Stomach (tissue), 9 donors: ENCODE results near the gene AUTS2. TPM values are rescaled to one million over a fixed set of nuclear protein-coding genes. Genes with fewer than 3 reads are reported as not detected.
A peak's percentile ranks its signal among the peaks of the same experiment; 100 is the strongest.

Experiments used
- DNase-seq, 2 donors: peaks; one replicate each; pipeline versions ENCODE4 v3.0.0 to v3.0.0-alpha.2; 2013 to 2019
- H3K27ac ChIP-seq, 5 donors: fragments of 200-600 bp in 4 of 5; sonication (generic) in 4 of 5; one replicate each; pipeline ENCODE4 v1.5.1; 2013 to 2019; ENCODE audit warnings: mild to moderate bottlenecking in 1 of 5, moderate library complexity in 1 of 5
- H3K27me3 ChIP-seq, 3 donors: fragments of 200-600 bp; sonication (generic); one replicate each; pipeline ENCODE4 v1.5.1; 2017 to 2019; ENCODE audit warnings: mixed run types in 1 of 3
- H3K36me3 ChIP-seq, 4 donors: fragments of 200-600 bp; sonication (generic); 1 replicate in 3 of 4; 2 replicates in 1 of 4; pipeline ENCODE4 v1.5.1; 2016 to 2019
- H3K4me1 ChIP-seq, 4 donors: fragments of 200-600 bp; sonication (generic); one replicate each; pipeline ENCODE4 v1.5.1; 2016 to 2019
- H3K4me3 ChIP-seq, 4 donors: fragments of 200-600 bp; sonication (generic) in 3 of 4; one replicate each; pipeline ENCODE4 v1.5.1; 2016 to 2019; ENCODE audit warnings: mild to moderate bottlenecking in 1 of 4
- H3K9me3 ChIP-seq, 4 donors: fragments of 200-600 bp; sonication (generic); one replicate each; pipeline ENCODE4 v1.5.1; 2016 to 2019
- EP300 ChIP-seq: sonication (generic); formaldehyde crosslinking; IDR thresholded peaks from one replicate; pipeline ENCODE4 v1.6.1; 2017; ENCODE audit warnings: antibody characterized with exemption
- POLR2A ChIP-seq, 4 donors: fragments of 450-650 bp; IDR thresholded peaks; one replicate each; pipeline ENCODE4 v1.6.1; 2016; ENCODE audit warnings: antibody characterized with exemption in 4 of 4, control low read depth in 2 of 4, mild to moderate bottlenecking in 1 of 4, moderate library complexity in 1 of 4
- POLR2AphosphoS5 ChIP-seq, 3 donors: sonication (generic); formaldehyde crosslinking; IDR thresholded peaks; one replicate each; pipeline ENCODE4 v1.6.1; 2016; ENCODE audit warnings: antibody characterized with exemption in 3 of 3
- WGBS, 5 donors: extraction: QIAGEN DNeasy Blood & Tissue Kit in 3 of 5; methylation state at CpG; one replicate each; pipeline versions ENCODE4 v1.1.5 to v1.1.7; 2013 to 2018; 5-methylcytosine and 5-hydroxymethylcytosine counted together
- intact Hi-C: fragments of 100-400 bp; cut with DNase I; formaldehyde crosslinking; loops from one replicate; pipeline ENCODE4 v1.15.1; 2023; ENCODE audit warnings: low total_unique reads
- polyA plus RNA-seq, 3 donors: library from polyadenylated mRNA; stranded (reverse); fragments of 200-250 nt; gene quantifications; one replicate each; pipeline ENCODE4 v1.2.3, GENCODE V29; 2013
- total RNA-seq, 5 donors: library from RNA; depleted of rRNA; stranded (reverse); fragments of >200 nt; gene quantifications; one replicate each; pipeline versions ENCODE4 v1.1.0 to v1.2.3, GENCODE V29; 2014 to 2016
- TF ChIP-seq, protein P1 (sequence below), 7 experiments: fragments of 450-650 bp in 4 of 7; fragments of 200-600 bp in 3 of 7; sonication (generic) in 3 of 7; IDR thresholded peaks; one replicate each; pipeline ENCODE4 v1.5.1; 2016 to 2019; ENCODE audit warnings: antibody characterized with exemption in 7 of 7, control low read depth in 2 of 7, mild to moderate bottlenecking in 1 of 7
- donor health status: healthy with polysubstance abuse.
- donor health status: Bipolar disorder and iron deficiency.
- donor health status: healthy.

AUTS2 gene
- total and polyA plus RNA-seq, 8 donors: 3.8 to 90.3 (median 38.1) TPM

GRCh38 chr7:69643708-69644445, 45.6 kb downstream of the AUTS2 start:
- Histone ChIP-seq H3K27ac (no peak overlapping the region), H3K27me3 (no peaks in the 10 kb centered on the region), H3K36me3 (no peaks in the 10 kb centered on the region), H3K4me3 (no peak overlapping the region), H3K4me1 (no peaks in the 10 kb centered on the region), H3K9me3 (no peaks in the 10 kb centered on the region)
- DNase-seq: peak in 1 of 2 donors; percentile 35
- 61 to 73% (median 69%) methylated on average over 3 of the region's 3 CpGs for WGBS, 5 donors
- intact Hi-C loops: no loop called here
- TF ChIP-seq POLR2AphosphoS5 (IDR thresholded peaks at IDR 0.05): no peak
- TF ChIP-seq EP300: no peak
- no peak for TF ChIP-seq POLR2A (IDR thresholded peaks at IDR 0.05)

- no peaks in the 10 kb centered on the region for H3K4me1 ChIP-seq
- intact Hi-C loops: no loop called here
- H3K4me3 ChIP-seq: no peak overlapping the region
- H3K36me3 ChIP-seq: no peaks in the 10 kb centered on the region
- no peaks in the 10 kb centered on the region for H3K9me3 ChIP-seq
- TF ChIP-seq POLR2AphosphoS5 (IDR thresholded peaks at IDR 0.05): no peak
- TF ChIP-seq, protein P1, sequence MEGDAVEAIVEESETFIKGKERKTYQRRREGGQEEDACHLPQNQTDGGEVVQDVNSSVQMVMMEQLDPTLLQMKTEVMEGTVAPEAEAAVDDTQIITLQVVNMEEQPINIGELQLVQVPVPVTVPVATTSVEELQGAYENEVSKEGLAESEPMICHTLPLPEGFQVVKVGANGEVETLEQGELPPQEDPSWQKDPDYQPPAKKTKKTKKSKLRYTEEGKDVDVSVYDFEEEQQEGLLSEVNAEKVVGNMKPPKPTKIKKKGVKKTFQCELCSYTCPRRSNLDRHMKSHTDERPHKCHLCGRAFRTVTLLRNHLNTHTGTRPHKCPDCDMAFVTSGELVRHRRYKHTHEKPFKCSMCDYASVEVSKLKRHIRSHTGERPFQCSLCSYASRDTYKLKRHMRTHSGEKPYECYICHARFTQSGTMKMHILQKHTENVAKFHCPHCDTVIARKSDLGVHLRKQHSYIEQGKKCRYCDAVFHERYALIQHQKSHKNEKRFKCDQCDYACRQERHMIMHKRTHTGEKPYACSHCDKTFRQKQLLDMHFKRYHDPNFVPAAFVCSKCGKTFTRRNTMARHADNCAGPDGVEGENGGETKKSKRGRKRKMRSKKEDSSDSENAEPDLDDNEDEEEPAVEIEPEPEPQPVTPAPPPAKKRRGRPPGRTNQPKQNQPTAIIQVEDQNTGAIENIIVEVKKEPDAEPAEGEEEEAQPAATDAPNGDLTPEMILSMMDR (IDR thresholded peaks at IDR 0.05): no peak
- TF ChIP-seq POLR2A (IDR thresholded peaks at IDR 0.05): no peak
- TF ChIP-seq EP300: no peak
- no peaks in the 10 kb centered on the region for H3K27me3 ChIP-seq
- no peak overlapping the region for H3K27ac ChIP-seq
- WGBS, 5 donors: 60 to 83% (median 69%) methylated on average over 4 of the region's 4 CpGs
- DNase-seq: no peak
Observed at GRCh38 chr7:69645683-69646082, 47.4 kb downstream of the AUTS2 start.

GRCh38 chr7:69651101-69651590, 52.9 kb downstream of the AUTS2 start:
- Histone ChIP-seq H3K4me3 (no peak overlapping the region), H3K4me1 (peaks cover 6 to 16% (median 12%) of the 10 kb centered on the region in 4 donors), H3K27ac (no peak overlapping the region), H3K27me3 (no peaks in the 10 kb centered on the region), H3K36me3 (no peaks in the 10 kb centered on the region), H3K9me3 (no peaks in the 10 kb centered on the region)
- WGBS, 5 donors: 47 to 61% (median 60%) methylated on average over 7 of the region's 7 CpGs
- intact Hi-C loops: no loop called here
- DNase-seq: peak in 1 of 2 donors; percentile 28
- TF ChIP-seq POLR2AphosphoS5 (IDR thresholded peaks at IDR 0.05) (no peak), EP300 (no peak), POLR2A (IDR thresholded peaks at IDR 0.05) (no peak)
- TF ChIP-seq, protein P1 (IDR thresholded peaks at IDR 0.05): no peak

GRCh38 chr7:69652947-69653701, 54.8 kb downstream of the AUTS2 start:
- TF ChIP-seq POLR2AphosphoS5 (IDR thresholded peaks at IDR 0.05) (no peak), POLR2A (IDR thresholded peaks at IDR 0.05) (no peak), EP300 (no peak)
- TF ChIP-seq, protein P1 (IDR thresholded peaks at IDR 0.05): no peak
- intact Hi-C loops: no loop called here
- no peaks in the 10 kb centered on the region for H3K27me3 ChIP-seq
- H3K36me3 ChIP-seq: no peaks in the 10 kb centered on the region
- H3K4me1 ChIP-seq: peaks cover 9 to 28% (median 20%) of the 10 kb centered on the region in 4 donors
- 87 to 97% (median 94%) methylated on average over 3 of the region's 3 CpGs for WGBS, 5 donors
- no peak overlapping the region for H3K27ac ChIP-seq
- H3K4me3 ChIP-seq: no peak overlapping the region
- H3K9me3 ChIP-seq: no peaks in the 10 kb centered on the region
- no peak for DNase-seq
